ENCODE results near the gene RETREG2. TPM values are rescaled to one million over a fixed set of nuclear protein-coding genes. Genes with fewer than 3 reads are reported as not detected.

The RETREG2 gene
- total and polyA plus RNA-seq, 2 experiments from 2014 or later, result 13.2 to 41.8 TPM

DNA sequence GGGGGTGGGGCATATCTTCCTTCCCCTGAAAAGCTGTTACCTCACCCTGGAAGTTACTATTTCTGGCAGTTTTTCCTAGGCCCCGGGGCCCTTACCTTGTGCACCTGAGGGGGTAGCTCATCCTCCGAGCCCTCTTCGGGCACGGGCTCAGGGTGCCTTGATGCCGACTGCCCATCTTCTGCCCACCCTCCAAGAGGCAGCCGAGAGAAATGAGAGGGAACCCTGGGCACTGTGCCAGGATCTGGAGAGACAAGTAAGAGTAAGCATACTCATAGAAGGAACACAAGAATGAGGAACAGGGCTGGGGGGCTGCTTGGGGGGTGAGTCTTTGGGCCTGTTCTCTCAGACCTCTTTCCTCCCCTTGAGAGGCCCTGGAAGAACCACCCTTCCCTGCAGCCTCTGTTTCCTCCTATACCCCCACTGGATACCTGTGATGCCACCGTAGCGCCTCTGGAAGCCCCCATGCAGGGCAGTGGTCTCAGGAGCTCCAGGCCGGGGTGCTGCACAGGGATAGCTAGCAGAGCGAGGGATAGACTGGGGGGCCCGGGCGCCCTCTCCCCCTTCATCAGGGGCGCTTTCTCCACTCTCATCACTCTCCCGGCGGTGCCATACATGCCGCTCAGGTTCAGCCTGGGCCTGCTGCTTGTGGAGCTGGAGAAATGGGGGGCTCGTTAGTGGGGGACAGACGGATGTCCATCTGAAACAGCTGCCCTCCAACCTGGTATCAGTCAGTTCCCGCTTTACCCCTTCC lies 42.8 kb downstream of the RETREG2 start (continued):
- TF ChIP-seq, protein P1, sequence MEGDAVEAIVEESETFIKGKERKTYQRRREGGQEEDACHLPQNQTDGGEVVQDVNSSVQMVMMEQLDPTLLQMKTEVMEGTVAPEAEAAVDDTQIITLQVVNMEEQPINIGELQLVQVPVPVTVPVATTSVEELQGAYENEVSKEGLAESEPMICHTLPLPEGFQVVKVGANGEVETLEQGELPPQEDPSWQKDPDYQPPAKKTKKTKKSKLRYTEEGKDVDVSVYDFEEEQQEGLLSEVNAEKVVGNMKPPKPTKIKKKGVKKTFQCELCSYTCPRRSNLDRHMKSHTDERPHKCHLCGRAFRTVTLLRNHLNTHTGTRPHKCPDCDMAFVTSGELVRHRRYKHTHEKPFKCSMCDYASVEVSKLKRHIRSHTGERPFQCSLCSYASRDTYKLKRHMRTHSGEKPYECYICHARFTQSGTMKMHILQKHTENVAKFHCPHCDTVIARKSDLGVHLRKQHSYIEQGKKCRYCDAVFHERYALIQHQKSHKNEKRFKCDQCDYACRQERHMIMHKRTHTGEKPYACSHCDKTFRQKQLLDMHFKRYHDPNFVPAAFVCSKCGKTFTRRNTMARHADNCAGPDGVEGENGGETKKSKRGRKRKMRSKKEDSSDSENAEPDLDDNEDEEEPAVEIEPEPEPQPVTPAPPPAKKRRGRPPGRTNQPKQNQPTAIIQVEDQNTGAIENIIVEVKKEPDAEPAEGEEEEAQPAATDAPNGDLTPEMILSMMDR (conservative IDR thresholded peaks at IDR 0.05; ENCODE audit: low read depth in 2 of 2), result no peak
- TF ChIP-seq JUNB (IDR thresholded peaks at IDR 0.05; ENCODE audit: unreplicated experiment) (no peak), NANOG (IDR thresholded peaks at IDR 0.05; ENCODE audit: borderline replicate concordance) (no peak), POLR2AphosphoS5 (IDR thresholded peaks at IDR 0.05; ENCODE audit: low read depth) (no peak), EZH2phosphoT487 (IDR thresholded peaks at IDR 0.05; ENCODE audit: unreplicated experiment) (no peak), STAT1 (IDR thresholded peaks at IDR 0.05; ENCODE audit: unreplicated experiment) (no peak)
- TF ChIP-seq, protein P2, sequence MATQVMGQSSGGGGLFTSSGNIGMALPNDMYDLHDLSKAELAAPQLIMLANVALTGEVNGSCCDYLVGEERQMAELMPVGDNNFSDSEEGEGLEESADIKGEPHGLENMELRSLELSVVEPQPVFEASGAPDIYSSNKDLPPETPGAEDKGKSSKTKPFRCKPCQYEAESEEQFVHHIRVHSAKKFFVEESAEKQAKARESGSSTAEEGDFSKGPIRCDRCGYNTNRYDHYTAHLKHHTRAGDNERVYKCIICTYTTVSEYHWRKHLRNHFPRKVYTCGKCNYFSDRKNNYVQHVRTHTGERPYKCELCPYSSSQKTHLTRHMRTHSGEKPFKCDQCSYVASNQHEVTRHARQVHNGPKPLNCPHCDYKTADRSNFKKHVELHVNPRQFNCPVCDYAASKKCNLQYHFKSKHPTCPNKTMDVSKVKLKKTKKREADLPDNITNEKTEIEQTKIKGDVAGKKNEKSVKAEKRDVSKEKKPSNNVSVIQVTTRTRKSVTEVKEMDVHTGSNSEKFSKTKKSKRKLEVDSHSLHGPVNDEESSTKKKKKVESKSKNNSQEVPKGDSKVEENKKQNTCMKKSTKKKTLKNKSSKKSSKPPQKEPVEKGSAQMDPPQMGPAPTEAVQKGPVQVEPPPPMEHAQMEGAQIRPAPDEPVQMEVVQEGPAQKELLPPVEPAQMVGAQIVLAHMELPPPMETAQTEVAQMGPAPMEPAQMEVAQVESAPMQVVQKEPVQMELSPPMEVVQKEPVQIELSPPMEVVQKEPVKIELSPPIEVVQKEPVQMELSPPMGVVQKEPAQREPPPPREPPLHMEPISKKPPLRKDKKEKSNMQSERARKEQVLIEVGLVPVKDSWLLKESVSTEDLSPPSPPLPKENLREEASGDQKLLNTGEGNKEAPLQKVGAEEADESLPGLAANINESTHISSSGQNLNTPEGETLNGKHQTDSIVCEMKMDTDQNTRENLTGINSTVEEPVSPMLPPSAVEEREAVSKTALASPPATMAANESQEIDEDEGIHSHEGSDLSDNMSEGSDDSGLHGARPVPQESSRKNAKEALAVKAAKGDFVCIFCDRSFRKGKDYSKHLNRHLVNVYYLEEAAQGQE (IDR thresholded peaks at IDR 0.05; ENCODE audit: unreplicated experiment), result no peak

DNA sequence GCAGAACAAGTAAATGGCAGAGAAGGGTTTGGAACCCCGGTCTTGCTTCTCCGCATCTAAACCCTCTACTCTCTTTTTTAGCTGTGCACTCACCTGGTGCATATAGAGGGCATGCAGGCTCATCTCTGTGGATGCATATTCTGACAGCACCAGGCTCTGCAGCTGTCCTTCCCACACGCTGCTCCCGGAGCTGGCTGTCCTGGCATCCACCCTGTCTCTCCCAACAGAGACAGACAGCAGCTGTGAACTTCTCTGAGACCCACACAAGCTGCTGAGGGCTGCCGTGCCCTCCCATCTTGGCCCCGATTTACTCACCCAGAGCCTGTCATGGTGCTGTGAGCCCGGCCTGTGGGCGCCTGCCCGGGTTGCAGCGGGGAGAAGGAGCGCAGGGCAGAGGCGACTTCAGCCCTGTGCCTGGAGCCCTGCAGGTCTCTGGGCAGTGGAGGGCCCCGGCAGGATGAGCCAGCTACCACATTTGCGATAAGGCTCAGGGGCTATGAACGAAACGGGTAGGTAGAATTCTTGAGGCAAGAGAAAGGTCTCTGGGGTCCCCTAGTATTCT lies 44.0 kb downstream of the RETREG2 start:
- H3K4me3 Mint-ChIP-seq, result no peak overlapping the region
- TF ChIP-seq EZH2phosphoT487 (IDR thresholded peaks at IDR 0.05; ENCODE audit: unreplicated experiment), result no peak
- no peak for TF ChIP-seq JUNB (IDR thresholded peaks at IDR 0.05; ENCODE audit: unreplicated experiment)
- TF ChIP-seq, protein P1 (conservative IDR thresholded peaks at IDR 0.05; ENCODE audit: low read depth in 2 of 2), result no peak
- TF ChIP-seq NANOG (IDR thresholded peaks at IDR 0.05; ENCODE audit: borderline replicate concordance), result no peak
- TF ChIP-seq STAT1 (IDR thresholded peaks at IDR 0.05; ENCODE audit: unreplicated experiment), result no peak
- no peak for TF ChIP-seq EZH2 (IDR thresholded peaks at IDR 0.05; ENCODE audit: low read depth, unreplicated experiment)
- no peak for TF ChIP-seq CREB1 (CRISPR knock-in tag; IDR thresholded peaks at IDR 0.05; ENCODE audit: low read depth)
- TF ChIP-seq ZNF331 (CRISPR knock-in tag; IDR thresholded peaks at IDR 0.05; ENCODE audit: low read depth), result no peak
- TF ChIP-seq POLR2AphosphoS5 (IDR thresholded peaks at IDR 0.05; ENCODE audit: low read depth), result no peak
- no peak for TF ChIP-seq ZNF114 (CRISPR knock-in tag; IDR thresholded peaks at IDR 0.05)
- TF ChIP-seq, protein P2 (IDR thresholded peaks at IDR 0.05; ENCODE audit: unreplicated experiment), result no peak

More for the DNA sequence above, 44.0 kb downstream of the RETREG2 start:
- Histone ChIP-seq H3K36me3 (ENCODE audit: insufficient read depth) (peaks cover 5% of the 10 kb centered on the region; the same call in 1 of the 2 replicates), H2AFZ (no peak overlapping the region), H3K27ac (ENCODE audit: low read depth) (no peak overlapping the region), H3K79me2 (replicated peaks; ENCODE audit: insufficient read depth) (no peaks in the 10 kb centered on the region), H3K4me3 (no peak overlapping the region), H3K4me1 (ENCODE audit: insufficient read depth) (peaks cover 14% of the 10 kb centered on the region), H3F3A (replicated peaks; ENCODE audit: low read depth) (peaks cover 9% of the 10 kb centered on the region; the same call in 1 of the 2 replicates), H3K27me3 (ENCODE audit: insufficient read depth) (no peaks in the 10 kb centered on the region), H4K20me1 (replicated peaks; ENCODE audit: insufficient read depth) (no peaks in the 10 kb centered on the region; the same call in 1 of the 2 replicates), H3K9me2 (ENCODE audit: insufficient read depth) (no peaks in the 10 kb centered on the region), H3K4me2 (no peak overlapping the region)
- DNase-seq (ENCODE audit: low spot score) (no peak), ATAC-seq (no peak)
- Mint-ChIP-seq H3K27me3 (ENCODE audit: insufficient read depth, low read depth, poor library complexity) (peaks cover 15% of the 10 kb centered on the region), H3K9me3 (no peaks in the 10 kb centered on the region), H3K27ac (no peak overlapping the region), H3K36me3 (ENCODE audit: low read depth) (peaks cover 44% of the 10 kb centered on the region), H3K4me1 (peaks cover 12% of the 10 kb centered on the region)

Data from GM23338 (cell line).